Peyer's patch (tissue), 4 donors: ENCODE data around the gene RAB25. TPM values are rescaled to one million over a fixed set of nuclear protein-coding genes. Genes with fewer than 3 reads are reported as not detected.

Experiments used
- DNase-seq, 3 donors: peaks; one replicate each; pipeline ENCODE4 v3.0.0-alpha.2; 2017 to 2019
- H3K27ac ChIP-seq, 4 donors: fragments of 200-600 bp; sonication (generic); one replicate each; pipeline ENCODE4 v1.5.1; 2016 to 2019
- H3K27me3 ChIP-seq, 2 donors: fragments of 200-600 bp; sonication (generic); one replicate each; pipeline ENCODE4 v1.5.1; 2019
- H3K36me3 ChIP-seq, 3 donors: fragments of 200-600 bp; sonication (generic); one replicate each; pipeline ENCODE4 v1.5.1; 2016 to 2019
- H3K4me1 ChIP-seq, 4 donors: fragments of 200-600 bp; sonication (generic); one replicate each; pipeline ENCODE4 v1.5.1; 2016 to 2019
- H3K4me3 ChIP-seq, 4 donors: fragments of 200-600 bp; sonication (generic); 1 replicate in 3 of 4; 2 replicates in 1 of 4; pipeline ENCODE4 v1.5.1; 2016 to 2019; ENCODE audit warnings: mild to moderate bottlenecking in 1 of 4
- H3K9me3 ChIP-seq, 4 donors: fragments of 200-600 bp; sonication (generic); one replicate each; pipeline ENCODE4 v1.5.1; 2016 to 2019; ENCODE audit warnings: mild to moderate bottlenecking in 1 of 4
- CTCF ChIP-seq, 6 experiments: fragments of 450-650 bp in 4 of 6; fragments of 200-600 bp in 2 of 6; sonication (generic) in 1 of 6; IDR thresholded peaks; one replicate each; pipeline ENCODE4 v1.5.1; 2017 to 2019; ENCODE audit warnings: antibody characterized with exemption in 6 of 6, mild to moderate bottlenecking in 3 of 6, moderate library complexity in 1 of 6
- POLR2A ChIP-seq, 2 donors: fragments of 450-650 bp; IDR thresholded peaks; one replicate each; pipeline ENCODE4 v1.5.1; 2017; ENCODE audit warnings: antibody characterized with exemption in 2 of 2, mild to moderate bottlenecking in 2 of 2, moderate library complexity in 2 of 2
- total RNA-seq, 4 donors: library from RNA; depleted of rRNA; stranded (reverse); fragments of >200 nt; gene quantifications; one replicate each; pipeline ENCODE4 v1.1.0, GENCODE V29; 2016

RAB25 gene
- total RNA-seq, 4 donors from 2014 or later = 96.6 to 188 (median 146) TPM

GRCh38 chr1:156077430-156077760 lies 16.4 kb downstream of the RAB25 start:
- DNase-seq = no peak
- no peaks in the 10 kb centered on the region for H3K27me3 ChIP-seq
- no peak overlapping the region for H3K4me3 ChIP-seq
- peak overlapping the region in 1 of 4 donors; percentile 38 for H3K27ac ChIP-seq
- no peaks in the 10 kb centered on the region for H3K36me3 ChIP-seq
- no peaks in the 10 kb centered on the region for H3K9me3 ChIP-seq
- TF ChIP-seq POLR2A (IDR thresholded peaks at IDR 0.05) = no peak
- TF ChIP-seq CTCF (IDR thresholded peaks at IDR 0.05) = no peak
- peaks cover 0 to 10% (median 3%) of the 10 kb centered on the region in 4 donors for H3K4me1 ChIP-seq

GRCh38 chr1:156078728-156079127 lies 17.8 kb downstream of the RAB25 start:
- TF ChIP-seq CTCF (IDR thresholded peaks at IDR 0.05) (no peak), POLR2A (IDR thresholded peaks at IDR 0.05) (no peak)
- peaks cover 0 to 17% (median 6%) of the 10 kb centered on the region in 4 donors for H3K4me1 ChIP-seq
- no peak overlapping the region for H3K4me3 ChIP-seq
- H3K27ac ChIP-seq = no peak overlapping the region
- H3K9me3 ChIP-seq = no peaks in the 10 kb centered on the region
- no peak for DNase-seq
- no peaks in the 10 kb centered on the region for H3K36me3 ChIP-seq
- H3K27me3 ChIP-seq = no peaks in the 10 kb centered on the region

GRCh38 chr1:156079762-156080161 lies 18.8 kb downstream of the RAB25 start:
- Histone ChIP-seq H3K4me3 (no peak overlapping the region), H3K4me1 (peaks cover 0 to 17% (median 6%) of the 10 kb centered on the region in 4 donors), H3K27ac (no peak overlapping the region), H3K36me3 (no peaks in the 10 kb centered on the region), H3K27me3 (no peaks in the 10 kb centered on the region), H3K9me3 (no peaks in the 10 kb centered on the region)
- DNase-seq = no peak
- no peak for TF ChIP-seq CTCF (IDR thresholded peaks at IDR 0.05)
- no peak for TF ChIP-seq POLR2A (IDR thresholded peaks at IDR 0.05)

- H3K4me1 ChIP-seq = peaks cover 0 to 17% (median 6%) of the 10 kb centered on the region in 4 donors
- no peak for DNase-seq
- no peaks in the 10 kb centered on the region for H3K27me3 ChIP-seq
- no peak overlapping the region for H3K27ac ChIP-seq
- H3K9me3 ChIP-seq = no peaks in the 10 kb centered on the region
- no peak overlapping the region for H3K4me3 ChIP-seq
- TF ChIP-seq POLR2A (IDR thresholded peaks at IDR 0.05) = no peak
- no peaks in the 10 kb centered on the region for H3K36me3 ChIP-seq
These were observed 19.4 kb downstream of the RAB25 start for GRCh38 chr1:156080241-156080862.

- Histone ChIP-seq H3K36me3 (no peaks in the 10 kb centered on the region), H3K27ac (no peak overlapping the region), H3K27me3 (no peaks in the 10 kb centered on the region), H3K4me1 (peaks cover 0 to 17% (median 6%) of the 10 kb centered on the region in 4 donors), H3K9me3 (no peaks in the 10 kb centered on the region), H3K4me3 (no peak overlapping the region)
- no peak for DNase-seq
- TF ChIP-seq CTCF (IDR thresholded peaks at IDR 0.05) = no peak
- TF ChIP-seq POLR2A (IDR thresholded peaks at IDR 0.05) = no peak
These were observed 19.9 kb downstream of the RAB25 start for GRCh38 chr1:156080863-156081179.

GRCh38 chr1:156081180-156081916 lies 20.4 kb downstream of the RAB25 start:
- Histone ChIP-seq H3K36me3 (no peaks in the 10 kb centered on the region), H3K27me3 (no peaks in the 10 kb centered on the region), H3K9me3 (no peaks in the 10 kb centered on the region), H3K4me3 (peak overlapping the region; percentile 60 to 90 (median 76)), H3K27ac (no peak overlapping the region), H3K4me1 (peaks cover 0 to 17% (median 6%) of the 10 kb centered on the region in 4 donors)
- DNase-seq = no peak
- TF ChIP-seq POLR2A (IDR thresholded peaks at IDR 0.05) = no peak
- no peak for TF ChIP-seq CTCF (IDR thresholded peaks at IDR 0.05)
